IMR-90 (cell line): ENCODE measurements around the gene QARS1. TPM values are rescaled to one million over a fixed set of nuclear protein-coding genes. Genes with fewer than 3 reads are reported as not detected.
A peak's percentile ranks its signal among the peaks of the same experiment; 100 is the strongest.

Experiments used
- ATAC-seq: fragments of 200-7000 bp; cut with Tn5 transposase; 2 replicates; pipeline ENCODE4 v1.9.1; 2020; ENCODE audit warnings: low read depth, mild to moderate bottlenecking, moderate library complexity
- BruUV-seq: library from RNA; stranded (reverse); fragments of 400-500 nt; replicated peaks from 2 replicates; lab custom pipeline; 2021; lab: Mats Ljungman, UMichigan
- CTCF ChIA-PET: fragments of 300-600 bp; formaldehyde crosslinking; extraction: SDS; loops from one replicate; lab custom pipeline; 2021; ENCODE audit warnings: antibody characterized with exemption; lab: Yijun Ruan, JAX
- POLR2A ChIA-PET: fragments of 300-600 bp; sonication (Branson Sonifier 250); formaldehyde crosslinking; loops from one replicate; lab custom pipeline; 2022; ENCODE audit warnings: antibody characterized with exemption; ENCODE audit not compliant: unreplicated experiment; lab: Charles Lee
- DNase-seq: peaks from one replicate; pipeline ENCODE4 v3.0.0; 2013
- H2AFZ ChIP-seq: replicated peaks from 2 replicates; pipeline ENCODE3; 2013; ENCODE audit warnings: low read length, mild to moderate bottlenecking; ENCODE audit not compliant: poor library complexity
- H2AK5ac ChIP-seq: 2 replicates; pipeline ENCODE4 v1.6.1; 2013; ENCODE audit warnings: low read depth, low read length, inconsistent platforms
- H2AK9ac ChIP-seq: replicated peaks from 2 replicates; pipeline ENCODE3; 2013; ENCODE audit warnings: mild to moderate bottlenecking, low read depth, low read length, moderate library complexity; ENCODE audit not compliant: poor library complexity
- H2BK120ac ChIP-seq: 2 replicates; pipeline ENCODE4 v1.6.1; 2013; ENCODE audit warnings: low read depth, low read length, inconsistent platforms
- H2BK15ac ChIP-seq: 3 replicates; pipeline ENCODE4 v1.6.1; 2013; ENCODE audit warnings: low read depth, low read length, inconsistent platforms
- H2BK20ac ChIP-seq: 2 replicates; pipeline ENCODE4 v1.6.1; 2013; ENCODE audit warnings: low read depth, mild to moderate bottlenecking, inconsistent platforms, low read length, moderate library complexity
- H2BK5ac ChIP-seq: 2 replicates; pipeline ENCODE4 v1.6.1; 2013; ENCODE audit warnings: mild to moderate bottlenecking, low read depth, low read length, inconsistent platforms; ENCODE audit not compliant: poor library complexity, severe bottlenecking
- H3K14ac ChIP-seq: replicated peaks from 2 replicates; pipeline ENCODE4 v1.6.1; 2013; ENCODE audit warnings: low read depth, low read length, inconsistent platforms
- H3K18ac ChIP-seq: 2 replicates; pipeline ENCODE4 v1.6.1; 2013; ENCODE audit warnings: low read depth, low read length, control low read depth
- H3K23ac ChIP-seq: 2 replicates; pipeline ENCODE4 v1.6.1; 2013; ENCODE audit warnings: low read depth, low read length, inconsistent platforms
- H3K27ac ChIP-seq: 2 replicates; pipeline ENCODE4 v1.5.1; 2013; ENCODE audit warnings: mild to moderate bottlenecking, control low read depth, low read length; ENCODE audit not compliant: insufficient read depth
- H3K27me3 ChIP-seq: 2 replicates; pipeline ENCODE4 v1.6.1; 2013; ENCODE audit warnings: low read length; ENCODE audit not compliant: control insufficient read depth, insufficient read depth
- H3K36me3 ChIP-seq: 2 replicates; pipeline ENCODE4 v1.6.1; 2013; ENCODE audit warnings: low read length, mixed read lengths; ENCODE audit not compliant: control insufficient read depth, insufficient read depth
- H3K4ac ChIP-seq: 2 replicates; pipeline ENCODE4 v1.6.1; 2013; ENCODE audit warnings: low read depth, low read length, inconsistent platforms
- H3K4me1 ChIP-seq: 2 replicates; pipeline ENCODE4 v1.6.1; 2013; ENCODE audit warnings: low read length, mixed read lengths; ENCODE audit not compliant: control insufficient read depth, insufficient read depth
- H3K4me2 ChIP-seq: 2 replicates; pipeline ENCODE4 v1.6.1; 2013; ENCODE audit warnings: low read depth, mild to moderate bottlenecking, control low read depth, low read length, moderate library complexity
- H3K4me3 ChIP-seq: 2 replicates; pipeline ENCODE4 v1.5.1; 2013; ENCODE audit warnings: low read depth, mild to moderate bottlenecking, control low read depth, low read length, moderate library complexity; ENCODE audit not compliant: insufficient read depth
- H3K56ac ChIP-seq: 2 replicates; pipeline ENCODE4 v1.6.1; 2013; ENCODE audit warnings: low read length, inconsistent platforms; ENCODE audit not compliant: insufficient read depth; ENCODE audit errors: extremely low read depth
- H3K79me1 ChIP-seq, 2 experiments: 2 replicates each; pipeline ENCODE4 v1.6.1; 2013; ENCODE audit warnings: low read length in 2 of 2, inconsistent platforms in 1 of 2, low read depth in 1 of 2
- H3K9ac ChIP-seq: 2 replicates; pipeline ENCODE4 v1.6.1; 2013; ENCODE audit warnings: low read depth, low read length, control low read depth
- H3K9me1 ChIP-seq: 2 replicates; pipeline ENCODE4 v1.6.1; 2013; ENCODE audit warnings: low read length, inconsistent platforms; ENCODE audit not compliant: insufficient read depth
- H3K9me3 ChIP-seq: 2 replicates; pipeline ENCODE4 v1.6.1; 2013; ENCODE audit warnings: low read length; ENCODE audit not compliant: control insufficient read depth, insufficient read depth
- H4K20me1 ChIP-seq: 2 replicates; pipeline ENCODE4 v1.6.1; 2013; ENCODE audit warnings: low read length, inconsistent platforms; ENCODE audit not compliant: insufficient read depth
- H4K5ac ChIP-seq: 2 replicates; pipeline ENCODE4 v1.6.1; 2013; ENCODE audit warnings: mild to moderate bottlenecking, low read depth, low read length, control low read depth
- H4K8ac ChIP-seq, 2 experiments: 2 replicates each; pipeline ENCODE4 v1.6.1; 2013; ENCODE audit warnings: low read depth in 2 of 2, low read length in 2 of 2, control low read depth in 1 of 2, inconsistent platforms in 1 of 2
- H4K91ac ChIP-seq: 2 replicates; pipeline ENCODE4 v1.6.1; 2013; ENCODE audit warnings: low read depth, low read length, inconsistent platforms; ENCODE audit not compliant: insufficient read depth
- CHD1 ChIP-seq: IDR thresholded peaks from 2 replicates; pipeline ENCODE4 v1.6.1; 2012; ENCODE audit warnings: low read depth, low read length, improper control_type of control experiment
- MAZ ChIP-seq: IDR thresholded peaks from 2 replicates; pipeline ENCODE4 v1.6.1; 2012; ENCODE audit warnings: low read depth, mild to moderate bottlenecking, low read length, improper control_type of control experiment, moderate library complexity, borderline replicate concordance
- RFX5 ChIP-seq: IDR thresholded peaks from 2 replicates; pipeline ENCODE4 v1.8.0; 2012; ENCODE audit warnings: low read depth, mild to moderate bottlenecking, low read length, moderate library complexity
- SMC3 ChIP-seq: fragments of 150-350 bp; IDR thresholded peaks from 2 replicates; pipeline ENCODE4 v1.6.1; 2016; ENCODE audit warnings: low read depth, mild to moderate bottlenecking, antibody characterized with exemption, low read length, moderate library complexity
- WGBS, 2 experiments: methylation state at CpG; one replicate each; pipeline versions ENCODE4 v1.1.5 to v1.1.7; 2013; ENCODE audit warnings: missing lambda C conversion rate in 2 of 2; ENCODE audit not compliant: insufficient read length in 1 of 2; ENCODE audit errors: extremely low coverage in 2 of 2; 5-methylcytosine and 5-hydroxymethylcytosine counted together
- dilution Hi-C: fragments of 300-500 bp; cut with HindIII; formaldehyde crosslinking; loops from one replicate; pipeline ENCODE4 v1.14.3; 2018; ENCODE audit warnings: low sequenced_read_pairs; ENCODE audit not compliant: unreplicated experiment
- in situ Hi-C: fragments of 300-500 bp; cut with MboI; formaldehyde crosslinking; loops from 3 replicates; pipeline ENCODE4 v1.14.3; 2019; ENCODE audit warnings: low sequenced_read_pairs, inconsistent platforms, mixed read lengths
- intact Hi-C: fragments of 100-400 bp; cut with micrococcal nuclease; formaldehyde crosslinking; loops from 2 replicates; pipeline ENCODE4 v1.10.0; 2022
- polyA plus RNA-seq, 3 experiments: library from polyadenylated mRNA; depleted of rRNA; stranded (reverse); fragments of >200 nt; gene quantifications; 2 replicates each; pipeline ENCODE4 v1.2.3, GENCODE V29; 2012; ENCODE audit warnings: low replicate concordance in 1 of 3
- total RNA-seq: library from RNA; depleted of rRNA; stranded (reverse); fragments of >200 nt; gene quantifications from 2 replicates; pipeline ENCODE4 v1.2.3, GENCODE V29; 2012
- TF ChIP-seq, protein P1 (sequence below): fragments of 150-350 bp; IDR thresholded peaks from 2 replicates; pipeline ENCODE4 v1.6.1; 2017; ENCODE audit warnings: mild to moderate bottlenecking, antibody characterized with exemption, low read length, low read depth

The QARS1 gene
- total and polyA plus RNA-seq, 2 of the 4 experiments (the other 2 are of a cell fraction): 354 to 396 TPM

DNA sequence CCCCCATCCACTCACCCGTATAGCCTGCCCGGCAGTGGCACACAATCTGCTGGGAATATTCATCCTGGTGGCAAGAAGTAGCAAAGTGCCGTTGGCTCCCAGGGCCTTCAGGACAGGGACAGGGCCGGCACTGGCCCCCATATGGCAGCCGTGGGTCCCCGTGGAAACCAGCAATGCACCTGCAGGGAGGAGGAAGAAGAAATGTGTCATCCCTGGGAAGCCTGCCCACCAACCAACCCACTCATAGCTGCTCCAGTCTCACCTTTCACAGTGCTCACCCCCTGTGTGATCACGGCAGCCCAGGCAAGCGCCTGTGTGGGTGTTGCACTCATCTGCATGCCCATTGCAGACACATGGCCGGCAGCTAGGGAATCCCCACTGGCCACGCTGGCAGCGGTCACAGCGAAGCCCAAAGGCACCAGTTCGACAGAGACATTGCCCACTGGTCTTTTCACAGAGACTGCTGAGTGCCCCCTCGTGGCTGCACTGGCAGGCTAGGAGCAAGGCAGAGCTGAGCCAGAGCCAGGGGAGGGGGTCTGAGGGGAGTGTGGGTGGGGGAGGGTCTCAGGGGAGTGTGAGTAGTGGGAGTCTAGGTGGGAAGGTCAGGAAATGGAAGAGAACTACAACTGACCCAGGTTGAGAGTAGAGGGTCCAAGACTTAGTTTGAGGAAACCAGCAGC is 20.6 kb upstream of the QARS1 start:
- no peak overlapping the region for H3K4me3 ChIP-seq
- BruUV-seq: no TSS peak
- H3K14ac ChIP-seq: no peak overlapping the region
- H3K4ac ChIP-seq: no peak overlapping the region
- dilution Hi-C loops: no loop called here
- no peak overlapping the region for H2BK120ac ChIP-seq
- H2AK5ac ChIP-seq: no peak overlapping the region
- no peaks in the 10 kb centered on the region for H3K4me1 ChIP-seq
- no peak overlapping the region for H3K18ac ChIP-seq
- H3K27me3 ChIP-seq: no peaks in the 10 kb centered on the region
- peaks cover 8% of the 10 kb centered on the region; the same call in 1 of the 2 replicates for H3K9me1 ChIP-seq
- DNase-seq (peak; percentile 59), ATAC-seq (no peak)
- POLR2A ChIA-PET: no interaction called here
- peaks cover 82% of the 10 kb centered on the region for H3K36me3 ChIP-seq
- no peak overlapping the region for H3K4me2 ChIP-seq
- in situ Hi-C loops: no loop called here
- H3K27ac ChIP-seq: no peak overlapping the region
- H2AK9ac ChIP-seq: no peak overlapping the region
- WGBS, 2 experiments: 77% methylated on average over 8 of the region's 14 CpGs; no CpG with 5 or more reads in 1 of the 2 experiments
- H2BK15ac ChIP-seq: no peak overlapping the region
- intact Hi-C loops: no loop called here
- H3K9me3 ChIP-seq: no peaks in the 10 kb centered on the region
- H4K5ac ChIP-seq: no peak overlapping the region
- CTCF ChIA-PET: no interaction called here
- no peak overlapping the region for H2AFZ ChIP-seq
- H3K23ac ChIP-seq: no peak overlapping the region
- no peak overlapping the region for H2BK20ac ChIP-seq
- H4K20me1 ChIP-seq: peaks cover 13% of the 10 kb centered on the region
- H3K79me1 ChIP-seq: peaks cover 17 to 52% of the 10 kb centered on the region in 2 experiments
- H3K56ac ChIP-seq: no peak overlapping the region
- H2BK5ac ChIP-seq: no peak overlapping the region
- no peak overlapping the region for H4K91ac ChIP-seq
- H4K8ac ChIP-seq: no peak overlapping the region
- H3K9ac ChIP-seq: no peak overlapping the region
- TF ChIP-seq CHD1 (no peak), SMC3 (no peak), RFX5 (no peak), MAZ (no peak)
- TF ChIP-seq, protein P1, sequence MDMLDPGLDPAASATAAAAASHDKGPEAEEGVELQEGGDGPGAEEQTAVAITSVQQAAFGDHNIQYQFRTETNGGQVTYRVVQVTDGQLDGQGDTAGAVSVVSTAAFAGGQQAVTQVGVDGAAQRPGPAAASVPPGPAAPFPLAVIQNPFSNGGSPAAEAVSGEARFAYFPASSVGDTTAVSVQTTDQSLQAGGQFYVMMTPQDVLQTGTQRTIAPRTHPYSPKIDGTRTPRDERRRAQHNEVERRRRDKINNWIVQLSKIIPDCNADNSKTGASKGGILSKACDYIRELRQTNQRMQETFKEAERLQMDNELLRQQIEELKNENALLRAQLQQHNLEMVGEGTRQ: no peak
